GM12878 (cell line): ENCODE measurements around the gene CARS2. TPM values are rescaled to one million over a fixed set of nuclear protein-coding genes. Genes with fewer than 3 reads are reported as not detected.

Experiments
- ATAC-seq: fragments of 200-7000 bp; cut with Tn5 transposase; 3 replicates; pipeline ENCODE4 v1.9.1; 2020; ENCODE audit warnings: mild to moderate bottlenecking, moderate library complexity
- BruUV-seq: library from RNA; stranded (reverse); fragments of 400-500 nt; replicated peaks from 2 replicates; lab custom pipeline; 2021; lab: Mats Ljungman, UMichigan
- CTCF ChIA-PET: fragments of 300-600 bp; sonication (Branson Sonifier 250); formaldehyde crosslinking; extraction: SDS; loops from one replicate; lab custom pipeline; 2021; ENCODE audit warnings: inconsistent platforms; lab: Yijun Ruan, JAX
- POLR2A ChIA-PET: fragments of 350-600 bp; formaldehyde crosslinking; extraction: SDS; loops from one replicate; lab custom pipeline; 2021; ENCODE audit warnings: inconsistent platforms; lab: Charles Lee
- RAD21 ChIA-PET: fragments of 300-600 bp; sonication (Branson Sonifier 250); formaldehyde crosslinking; loops from one replicate; lab custom pipeline; 2023; ENCODE audit warnings: antibody characterized with exemption; ENCODE audit not compliant: unreplicated experiment; lab: Charles Lee
- SMC1A ChIA-PET: fragments of 300-600 bp; sonication (Branson Sonifier 250); formaldehyde crosslinking; loops from one replicate; lab custom pipeline; 2023; ENCODE audit not compliant: unreplicated experiment, uncharacterized antibody; lab: Charles Lee
- DNase-seq: peaks from one replicate; pipeline ENCODE4 v3.0.0-alpha.2; 2011; ENCODE audit warnings: low read depth, low spot score
- FAIRE-seq: peaks from 3 replicates; lab custom pipeline; 2011; peaks lifted over from hg19 to GRCh38; lab: Jason Lieb, UNC
- H2AFZ ChIP-seq: 2 replicates; pipeline ENCODE4 v1.6.0; 2011; ENCODE audit warnings: low read depth, low read length, control low read depth; ENCODE audit not compliant: control insufficient read depth
- H3K27ac ChIP-seq: 2 replicates; pipeline ENCODE4 v1.5.1; 2011; ENCODE audit warnings: control low read depth; ENCODE audit not compliant: control insufficient read depth, insufficient read depth
- H3K27me3 ChIP-seq, 2 experiments: replicated peaks in 1 of 2; 2 replicates each; pipeline versions ENCODE4 v1.6.0 to v1.6.1; 2011; ENCODE audit warnings: low read length in 1 of 2; ENCODE audit not compliant: control insufficient read depth in 2 of 2, insufficient read depth in 2 of 2
- H3K36me3 ChIP-seq, 2 experiments: 2 replicates each; pipeline ENCODE4 v1.5.1; 2011; ENCODE audit warnings: low read length in 1 of 2; ENCODE audit not compliant: control insufficient read depth in 2 of 2, insufficient read depth in 2 of 2
- H3K4me1 ChIP-seq: 2 replicates; pipeline ENCODE4 v1.6.1; 2011; ENCODE audit warnings: mild to moderate bottlenecking, low read length, moderate library complexity, mixed read lengths; ENCODE audit not compliant: control insufficient read depth, insufficient read depth
- H3K4me2 ChIP-seq: 2 replicates; pipeline ENCODE4 v1.6.0; 2011; ENCODE audit warnings: control low read depth; ENCODE audit not compliant: control insufficient read depth, insufficient read depth
- H3K4me3 ChIP-seq: fragments of 200-600 bp; sonication (generic); 2 replicates; pipeline ENCODE4 v1.5.1; 2016
- H3K79me2 ChIP-seq: 2 replicates; pipeline ENCODE4 v1.6.0; 2011; ENCODE audit warnings: low read length; ENCODE audit not compliant: control insufficient read depth, insufficient read depth
- H3K9ac ChIP-seq: 2 replicates; pipeline ENCODE4 v1.8.0; 2011; ENCODE audit warnings: low read length, control low read depth, mixed read lengths; ENCODE audit not compliant: control insufficient read depth, insufficient read depth
- H3K9me3 ChIP-seq: replicated peaks from 3 replicates; pipeline ENCODE4 v1.5.1; 2011; ENCODE audit warnings: mild to moderate bottlenecking, low read length; ENCODE audit not compliant: control insufficient read depth, insufficient read depth
- H4K20me1 ChIP-seq: 2 replicates; pipeline ENCODE4 v1.6.0; 2011; ENCODE audit not compliant: control insufficient read depth, insufficient read depth
- CREM ChIP-seq: IDR thresholded peaks from 2 replicates; pipeline ENCODE4 v1.6.1; 2014; ENCODE audit warnings: antibody characterized with exemption, low read depth
- EED ChIP-seq: sonication (generic); IDR thresholded peaks from 2 replicates; pipeline ENCODE4 v1.6.1; 2016; ENCODE audit warnings: antibody characterized with exemption, low read depth
- EP300 ChIP-seq, 2 experiments: fragments of 150-350 bp in 1 of 2; IDR thresholded peaks; 2 replicates each; pipeline ENCODE4 v1.6.1; 2011 to 2012; ENCODE audit warnings: low read depth in 2 of 2, low read length in 2 of 2, borderline replicate concordance in 1 of 2, improper control_type of control experiment in 1 of 2, inconsistent platforms in 1 of 2; ENCODE audit not compliant: control insufficient read depth in 1 of 2
- POLR2A ChIP-seq: IDR thresholded peaks from 2 replicates; pipeline ENCODE4 v1.6.1; 2011; ENCODE audit warnings: low read depth, mild to moderate bottlenecking, low read length
- STAT1 ChIP-seq: fragments of 450-650 bp; conservative IDR thresholded peaks from 2 replicates; pipeline ENCODE4 v1.6.1; 2014; ENCODE audit warnings: antibody characterized with exemption, mild to moderate bottlenecking
- WRNIP1 ChIP-seq: IDR thresholded peaks from 2 replicates; pipeline ENCODE4 v1.6.1; 2011; ENCODE audit warnings: low read depth, low read length, improper control_type of control experiment, borderline replicate concordance
- WGBS: methylation state at CpG from one replicate; pipeline ENCODE4 v1.1.6; 2016; ENCODE audit warnings: low lambda C conversion rate; ENCODE audit not compliant: insufficient replicate concordance, insufficient coverage; ENCODE audit errors: missing lambda C conversion rate; 5-methylcytosine and 5-hydroxymethylcytosine counted together
- in situ Hi-C: fragments of 300-500 bp; cut with MboI; formaldehyde crosslinking; loops from 9 replicates; pipeline ENCODE4 v1.14.3; 2018; ENCODE audit warnings: mixed read lengths
- intact Hi-C: fragments of 100-400 bp; cut with micrococcal nuclease; formaldehyde crosslinking; loops from one replicate; pipeline ENCODE4 v1.14.2; 2022; ENCODE audit not compliant: unreplicated experiment
- polyA plus RNA-seq, 11 experiments: library from polyadenylated mRNA; depleted of rRNA in 4 of 11; unstranded in 6 of 11; stranded (reverse) in 5 of 11; fragments of >200 nt; fragmentation: Nextera tagmentation in 4 of 11; fragmentation: Illumina TruSeq in 1 of 11; extraction: Ambion mirVana in 4 of 11; extraction: Trizol in 1 of 11; gene quantifications; 1 replicate in 1 of 11; 2 replicates in 10 of 11; pipeline versions ENCODE4 v1.2.1 to v1.2.3, GENCODE V29; 2011 to 2016; ENCODE audit warnings: inconsistent platforms in 2 of 11, missing spikeins in 2 of 11, low read depth in 1 of 11
- total RNA-seq, 4 experiments: library from RNA; depleted of rRNA in 3 of 4; stranded (reverse); fragments of >200 nt in 3 of 4; fragmentation: Illumina TruSeq in 1 of 4; extraction: Trizol in 1 of 4; gene quantifications; 2 replicates each; pipeline versions ENCODE4 v1.2.1 to v1.2.3, GENCODE V29; 2013 to 2021
- TF ChIP-seq, protein P1 (sequence below): IDR thresholded peaks from 2 replicates; pipeline ENCODE4 v1.6.1; 2011; ENCODE audit warnings: low read depth, mild to moderate bottlenecking, low read length, moderate library complexity, borderline replicate concordance; ENCODE audit errors: extremely low read depth
- TF ChIP-seq, protein P2 (sequence below): IDR thresholded peaks from 2 replicates; pipeline ENCODE4 v1.6.1; 2012; ENCODE audit warnings: mild to moderate bottlenecking, low read depth, low read length
- TF ChIP-seq, protein P3 (sequence below): fragments of 450-650 bp; IDR thresholded peaks from 2 replicates; pipeline ENCODE4 v1.6.1; 2018; ENCODE audit warnings: mild to moderate bottlenecking, low read depth, moderate library complexity; ENCODE audit not compliant: partially characterized antibody
- TF ChIP-seq, protein P4 (sequence below): fragments of 450-650 bp; IDR thresholded peaks from 2 replicates; pipeline ENCODE4 v1.6.1; 2017; ENCODE audit warnings: mild to moderate bottlenecking, moderate library complexity

CARS2 gene
- total and polyA plus RNA-seq, 10 of the 15 experiments (the other 5 are each of a cell fraction or from before 2014, with no cell fraction given): 4.2 to 101 (median 61.5) TPM

DNA sequence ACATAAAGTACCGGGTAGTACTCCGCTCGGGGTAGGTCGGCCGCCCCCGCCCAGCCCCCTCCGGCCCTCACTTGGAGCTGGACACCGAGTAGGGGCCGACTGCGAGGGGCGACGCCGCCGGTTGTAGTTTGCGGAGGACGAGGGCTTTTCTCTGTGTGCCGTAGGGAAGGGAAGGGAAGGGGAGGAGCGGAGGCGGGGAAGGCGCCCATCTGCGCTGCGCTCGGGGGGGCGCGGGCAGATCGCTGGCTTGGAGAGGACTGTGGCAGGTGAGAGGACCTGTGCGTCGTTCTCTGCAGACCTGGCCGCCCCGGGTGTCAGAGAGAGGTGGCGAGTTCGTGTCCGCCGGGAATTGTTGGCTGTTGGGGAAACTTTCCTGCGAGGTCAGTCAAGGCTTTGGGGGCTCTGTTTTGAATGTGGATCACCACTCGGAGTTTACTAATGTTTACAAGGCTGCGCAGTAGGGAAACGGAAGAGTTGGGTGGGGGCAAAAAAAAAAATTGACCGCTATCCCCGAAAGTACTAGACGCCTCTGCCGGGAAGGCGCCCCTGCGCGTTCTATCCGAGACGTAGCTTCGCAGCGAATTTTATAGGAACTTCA is 9.0 kb upstream of the CARS2 start:
- FAIRE-seq: no peak
- ATAC-seq: peak; percentile 0; the same call in 1 of the 3 replicates
- peak overlapping the region; percentile 33 for H2AFZ ChIP-seq
- CTCF ChIA-PET: interaction anchor here (0.7 to 1.1 kb wide), 5 partner anchors 11 to 271 kb away, joined by 3 to 4 read pairs (median 3); no protein-coding TSS in a partner anchor
- H3K27me3 ChIP-seq: no peaks in the 10 kb centered on the region
- 0 out of 2 replicates have a peak overlapping the region, but pooled peaks have one; percentile 11 for H3K4me2 ChIP-seq
- POLR2A ChIA-PET: interaction anchor here (0.6 to 3.0 kb wide), 22 partner anchors 9 to 268 kb away, joined by 3 to 25 read pairs (median 4); partner anchors contain the start of genes ANKRD10, CARS2 and NAXD
- in situ Hi-C loops: no loop called here
- peaks cover 5% of the 10 kb centered on the region for H3K4me1 ChIP-seq
- no peaks in the 10 kb centered on the region; the same call in 1 of the 2 replicates for H4K20me1 ChIP-seq
- H3K27ac ChIP-seq: peak overlapping the region; percentile 91
- RAD21 ChIA-PET: interaction anchor here (1.0 to 1.5 kb wide), 8 partner anchors 9 to 1800 kb away, joined by 3 to 6 read pairs (median 3); partner anchors contain the start of gene CARS2
- BruUV-seq: TSS peak; percentile 92
- peak overlapping the region; percentile 95 for H3K4me3 ChIP-seq
- intact Hi-C loops: loop anchor here (1.0 to 10.0 kb wide), 7 partner anchors 38 to 590 kb away; partner anchors contain the start of gene NAXD
- no peaks in the 10 kb centered on the region; the same call in 2 of the 3 replicates for H3K9me3 ChIP-seq
- peak overlapping the region; percentile 95 for H3K9ac ChIP-seq
- peaks cover 5 to 10% of the 10 kb centered on the region in 2 experiments; a peak in 3 of 4 replicates for H3K36me3 ChIP-seq
- WGBS: under 1% methylated on average over 49 of the region's 49 CpGs
- no peak for DNase-seq
- SMC1A ChIA-PET: interaction anchor here (0.6 to 3.6 kb wide), 5 partner anchors 11 to 119 kb away, joined by 3 to 21 read pairs (median 4); no protein-coding TSS in a partner anchor
- H3K79me2 ChIP-seq: peaks cover 54% of the 10 kb centered on the region
- TF ChIP-seq CREM (no peak), POLR2A (peak; percentile 93), WRNIP1 (no peak), EP300 (IDR thresholded peaks at IDR 0.05; ENCODE audit: borderline replicate concordance in 1 of 2, control insufficient read depth in 1 of 2, low read depth in 2 of 2, low read length in 2 of 2) (no peak), EED (peak; percentile 18; the same call in 1 of the 2 replicates), STAT1 (peak; percentile 66; the same call in 1 of the 2 replicates)
- TF ChIP-seq, protein P1, sequence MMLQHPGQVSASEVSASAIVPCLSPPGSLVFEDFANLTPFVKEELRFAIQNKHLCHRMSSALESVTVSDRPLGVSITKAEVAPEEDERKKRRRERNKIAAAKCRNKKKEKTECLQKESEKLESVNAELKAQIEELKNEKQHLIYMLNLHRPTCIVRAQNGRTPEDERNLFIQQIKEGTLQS: no peak
- TF ChIP-seq, protein P2, sequence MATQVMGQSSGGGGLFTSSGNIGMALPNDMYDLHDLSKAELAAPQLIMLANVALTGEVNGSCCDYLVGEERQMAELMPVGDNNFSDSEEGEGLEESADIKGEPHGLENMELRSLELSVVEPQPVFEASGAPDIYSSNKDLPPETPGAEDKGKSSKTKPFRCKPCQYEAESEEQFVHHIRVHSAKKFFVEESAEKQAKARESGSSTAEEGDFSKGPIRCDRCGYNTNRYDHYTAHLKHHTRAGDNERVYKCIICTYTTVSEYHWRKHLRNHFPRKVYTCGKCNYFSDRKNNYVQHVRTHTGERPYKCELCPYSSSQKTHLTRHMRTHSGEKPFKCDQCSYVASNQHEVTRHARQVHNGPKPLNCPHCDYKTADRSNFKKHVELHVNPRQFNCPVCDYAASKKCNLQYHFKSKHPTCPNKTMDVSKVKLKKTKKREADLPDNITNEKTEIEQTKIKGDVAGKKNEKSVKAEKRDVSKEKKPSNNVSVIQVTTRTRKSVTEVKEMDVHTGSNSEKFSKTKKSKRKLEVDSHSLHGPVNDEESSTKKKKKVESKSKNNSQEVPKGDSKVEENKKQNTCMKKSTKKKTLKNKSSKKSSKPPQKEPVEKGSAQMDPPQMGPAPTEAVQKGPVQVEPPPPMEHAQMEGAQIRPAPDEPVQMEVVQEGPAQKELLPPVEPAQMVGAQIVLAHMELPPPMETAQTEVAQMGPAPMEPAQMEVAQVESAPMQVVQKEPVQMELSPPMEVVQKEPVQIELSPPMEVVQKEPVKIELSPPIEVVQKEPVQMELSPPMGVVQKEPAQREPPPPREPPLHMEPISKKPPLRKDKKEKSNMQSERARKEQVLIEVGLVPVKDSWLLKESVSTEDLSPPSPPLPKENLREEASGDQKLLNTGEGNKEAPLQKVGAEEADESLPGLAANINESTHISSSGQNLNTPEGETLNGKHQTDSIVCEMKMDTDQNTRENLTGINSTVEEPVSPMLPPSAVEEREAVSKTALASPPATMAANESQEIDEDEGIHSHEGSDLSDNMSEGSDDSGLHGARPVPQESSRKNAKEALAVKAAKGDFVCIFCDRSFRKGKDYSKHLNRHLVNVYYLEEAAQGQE: no peak; the same call in 1 of the 2 replicates
- TF ChIP-seq, protein P3, sequence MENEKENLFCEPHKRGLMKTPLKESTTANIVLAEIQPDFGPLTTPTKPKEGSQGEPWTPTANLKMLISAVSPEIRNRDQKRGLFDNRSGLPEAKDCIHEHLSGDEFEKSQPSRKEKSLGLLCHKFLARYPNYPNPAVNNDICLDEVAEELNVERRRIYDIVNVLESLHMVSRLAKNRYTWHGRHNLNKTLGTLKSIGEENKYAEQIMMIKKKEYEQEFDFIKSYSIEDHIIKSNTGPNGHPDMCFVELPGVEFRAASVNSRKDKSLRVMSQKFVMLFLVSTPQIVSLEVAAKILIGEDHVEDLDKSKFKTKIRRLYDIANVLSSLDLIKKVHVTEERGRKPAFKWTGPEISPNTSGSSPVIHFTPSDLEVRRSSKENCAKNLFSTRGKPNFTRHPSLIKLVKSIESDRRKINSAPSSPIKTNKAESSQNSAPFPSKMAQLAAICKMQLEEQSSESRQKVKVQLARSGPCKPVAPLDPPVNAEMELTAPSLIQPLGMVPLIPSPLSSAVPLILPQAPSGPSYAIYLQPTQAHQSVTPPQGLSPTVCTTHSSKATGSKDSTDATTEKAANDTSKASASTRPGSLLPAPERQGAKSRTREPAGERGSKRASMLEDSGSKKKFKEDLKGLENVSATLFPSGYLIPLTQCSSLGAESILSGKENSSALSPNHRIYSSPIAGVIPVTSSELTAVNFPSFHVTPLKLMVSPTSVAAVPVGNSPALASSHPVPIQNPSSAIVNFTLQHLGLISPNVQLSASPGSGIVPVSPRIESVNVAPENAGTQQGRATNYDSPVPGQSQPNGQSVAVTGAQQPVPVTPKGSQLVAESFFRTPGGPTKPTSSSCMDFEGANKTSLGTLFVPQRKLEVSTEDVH: peak; percentile 60
- TF ChIP-seq, protein P4, sequence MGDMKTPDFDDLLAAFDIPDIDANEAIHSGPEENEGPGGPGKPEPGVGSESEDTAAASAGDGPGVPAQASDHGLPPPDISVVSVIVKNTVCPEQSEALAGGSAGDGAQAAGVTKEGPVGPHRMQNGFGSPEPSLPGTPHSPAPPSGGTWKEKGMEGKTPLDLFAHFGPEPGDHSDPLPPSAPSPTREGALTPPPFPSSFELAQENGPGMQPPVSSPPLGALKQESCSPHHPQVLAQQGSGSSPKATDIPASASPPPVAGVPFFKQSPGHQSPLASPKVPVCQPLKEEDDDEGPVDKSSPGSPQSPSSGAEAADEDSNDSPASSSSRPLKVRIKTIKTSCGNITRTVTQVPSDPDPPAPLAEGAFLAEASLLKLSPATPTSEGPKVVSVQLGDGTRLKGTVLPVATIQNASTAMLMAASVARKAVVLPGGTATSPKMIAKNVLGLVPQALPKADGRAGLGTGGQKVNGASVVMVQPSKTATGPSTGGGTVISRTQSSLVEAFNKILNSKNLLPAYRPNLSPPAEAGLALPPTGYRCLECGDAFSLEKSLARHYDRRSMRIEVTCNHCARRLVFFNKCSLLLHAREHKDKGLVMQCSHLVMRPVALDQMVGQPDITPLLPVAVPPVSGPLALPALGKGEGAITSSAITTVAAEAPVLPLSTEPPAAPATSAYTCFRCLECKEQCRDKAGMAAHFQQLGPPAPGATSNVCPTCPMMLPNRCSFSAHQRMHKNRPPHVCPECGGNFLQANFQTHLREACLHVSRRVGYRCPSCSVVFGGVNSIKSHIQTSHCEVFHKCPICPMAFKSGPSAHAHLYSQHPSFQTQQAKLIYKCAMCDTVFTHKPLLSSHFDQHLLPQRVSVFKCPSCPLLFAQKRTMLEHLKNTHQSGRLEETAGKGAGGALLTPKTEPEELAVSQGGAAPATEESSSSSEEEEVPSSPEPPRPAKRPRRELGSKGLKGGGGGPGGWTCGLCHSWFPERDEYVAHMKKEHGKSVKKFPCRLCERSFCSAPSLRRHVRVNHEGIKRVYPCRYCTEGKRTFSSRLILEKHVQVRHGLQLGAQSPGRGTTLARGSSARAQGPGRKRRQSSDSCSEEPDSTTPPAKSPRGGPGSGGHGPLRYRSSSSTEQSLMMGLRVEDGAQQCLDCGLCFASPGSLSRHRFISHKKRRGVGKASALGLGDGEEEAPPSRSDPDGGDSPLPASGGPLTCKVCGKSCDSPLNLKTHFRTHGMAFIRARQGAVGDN: peak; percentile 93
